GM12878 (cell line): ENCODE results near the gene COQ2. TPM values are rescaled to one million over a fixed set of nuclear protein-coding genes. Genes with fewer than 3 reads are reported as not detected.
A peak's percentile ranks its signal among the peaks of the same experiment; 100 is the strongest.

ENCODE experiments used
- ATAC-seq: fragments of 200-7000 bp; cut with Tn5 transposase; 3 replicates; pipeline ENCODE4 v1.9.1; 2020; ENCODE audit warnings: mild to moderate bottlenecking, moderate library complexity
- BruUV-seq: library from RNA; stranded (reverse); fragments of 400-500 nt; replicated peaks from 2 replicates; lab custom pipeline; 2021; lab: Mats Ljungman, UMichigan
- CTCF ChIA-PET: fragments of 300-600 bp; sonication (Branson Sonifier 250); formaldehyde crosslinking; extraction: SDS; loops from one replicate; lab custom pipeline; 2021; ENCODE audit warnings: inconsistent platforms; lab: Yijun Ruan, JAX
- POLR2A ChIA-PET: fragments of 350-600 bp; formaldehyde crosslinking; extraction: SDS; loops from one replicate; lab custom pipeline; 2021; ENCODE audit warnings: inconsistent platforms; lab: Charles Lee
- RAD21 ChIA-PET: fragments of 300-600 bp; sonication (Branson Sonifier 250); formaldehyde crosslinking; loops from one replicate; lab custom pipeline; 2023; ENCODE audit warnings: antibody characterized with exemption; ENCODE audit not compliant: unreplicated experiment; lab: Charles Lee
- SMC1A ChIA-PET: fragments of 300-600 bp; sonication (Branson Sonifier 250); formaldehyde crosslinking; loops from one replicate; lab custom pipeline; 2023; ENCODE audit not compliant: unreplicated experiment, uncharacterized antibody; lab: Charles Lee
- DNase-seq: peaks from one replicate; pipeline ENCODE4 v3.0.0-alpha.2; 2011; ENCODE audit warnings: low read depth, low spot score
- FAIRE-seq: peaks from 3 replicates; lab custom pipeline; 2011; peaks lifted over from hg19 to GRCh38; lab: Jason Lieb, UNC
- H2AFZ ChIP-seq: 2 replicates; pipeline ENCODE4 v1.6.0; 2011; ENCODE audit warnings: low read depth, low read length, control low read depth; ENCODE audit not compliant: control insufficient read depth
- H3K27ac ChIP-seq: 2 replicates; pipeline ENCODE4 v1.5.1; 2011; ENCODE audit warnings: control low read depth; ENCODE audit not compliant: control insufficient read depth, insufficient read depth
- H3K27me3 ChIP-seq, 2 experiments: replicated peaks in 1 of 2; 2 replicates each; pipeline versions ENCODE4 v1.6.0 to v1.6.1; 2011; ENCODE audit warnings: low read length in 1 of 2; ENCODE audit not compliant: control insufficient read depth in 2 of 2, insufficient read depth in 2 of 2
- H3K36me3 ChIP-seq, 2 experiments: 2 replicates each; pipeline ENCODE4 v1.5.1; 2011; ENCODE audit warnings: low read length in 1 of 2; ENCODE audit not compliant: control insufficient read depth in 2 of 2, insufficient read depth in 2 of 2
- H3K4me1 ChIP-seq: 2 replicates; pipeline ENCODE4 v1.6.1; 2011; ENCODE audit warnings: mild to moderate bottlenecking, low read length, moderate library complexity, mixed read lengths; ENCODE audit not compliant: control insufficient read depth, insufficient read depth
- H3K4me2 ChIP-seq: 2 replicates; pipeline ENCODE4 v1.6.0; 2011; ENCODE audit warnings: control low read depth; ENCODE audit not compliant: control insufficient read depth, insufficient read depth
- H3K4me3 ChIP-seq: fragments of 200-600 bp; sonication (generic); 2 replicates; pipeline ENCODE4 v1.5.1; 2016
- H3K79me2 ChIP-seq: 2 replicates; pipeline ENCODE4 v1.6.0; 2011; ENCODE audit warnings: low read length; ENCODE audit not compliant: control insufficient read depth, insufficient read depth
- H3K9ac ChIP-seq: 2 replicates; pipeline ENCODE4 v1.8.0; 2011; ENCODE audit warnings: low read length, control low read depth, mixed read lengths; ENCODE audit not compliant: control insufficient read depth, insufficient read depth
- H3K9me3 ChIP-seq: replicated peaks from 3 replicates; pipeline ENCODE4 v1.5.1; 2011; ENCODE audit warnings: mild to moderate bottlenecking, low read length; ENCODE audit not compliant: control insufficient read depth, insufficient read depth
- H4K20me1 ChIP-seq: 2 replicates; pipeline ENCODE4 v1.6.0; 2011; ENCODE audit not compliant: control insufficient read depth, insufficient read depth
- ASH2L ChIP-seq: fragments of 300-600, 200-600 bp; sonication (generic); IDR thresholded peaks from 2 replicates; pipeline ENCODE4 v1.6.1; 2017; ENCODE audit warnings: low read depth, mild to moderate bottlenecking, borderline replicate concordance
- BCL11A ChIP-seq: IDR thresholded peaks from 2 replicates; pipeline ENCODE4 v1.6.1; 2011; ENCODE audit warnings: low read depth, low read length
- CBX3 ChIP-seq: fragments of 200-600 bp; sonication (generic); IDR thresholded peaks from 2 replicates; pipeline ENCODE4 v1.6.1; 2016; ENCODE audit warnings: low read depth, borderline replicate concordance
- CREB1 ChIP-seq: IDR thresholded peaks from 2 replicates; pipeline ENCODE4 v1.6.1; 2012; ENCODE audit warnings: low read depth, mild to moderate bottlenecking, inconsistent platforms
- HCFC1 ChIP-seq: fragments of 150-350 bp; IDR thresholded peaks from 2 replicates; pipeline ENCODE4 v1.6.1; 2014; ENCODE audit warnings: low read length
- IKZF2 ChIP-seq, 2 experiments: fragments of 450-650 bp; IDR thresholded peaks; 2 replicates each; pipeline ENCODE4 v1.6.1; 2017; ENCODE audit warnings: mild to moderate bottlenecking in 2 of 2, moderate library complexity in 2 of 2
- MEF2A ChIP-seq: IDR thresholded peaks from 2 replicates; pipeline ENCODE4 v1.6.1; 2011; ENCODE audit warnings: low read depth, mild to moderate bottlenecking, low read length, moderate library complexity; ENCODE audit not compliant: insufficient read depth
- RUNX3 ChIP-seq: IDR thresholded peaks from 2 replicates; pipeline ENCODE4 v1.6.1; 2012; ENCODE audit warnings: low read length, inconsistent platforms
- TBL1XR1 ChIP-seq: IDR thresholded peaks from 2 replicates; pipeline ENCODE4 v1.6.1; 2012; ENCODE audit warnings: low read depth, low read length, improper control_type of control experiment
- TCF12 ChIP-seq: IDR thresholded peaks from 2 replicates; pipeline ENCODE4 v1.6.1; 2011; ENCODE audit warnings: low read depth, mild to moderate bottlenecking, low read length
- WRNIP1 ChIP-seq: IDR thresholded peaks from 2 replicates; pipeline ENCODE4 v1.6.1; 2011; ENCODE audit warnings: low read depth, low read length, improper control_type of control experiment, borderline replicate concordance
- ZBED1 ChIP-seq: IDR thresholded peaks from 2 replicates; pipeline ENCODE4 v1.6.1; 2016; ENCODE audit warnings: borderline replicate concordance
- ZNF384 ChIP-seq: IDR thresholded peaks from 2 replicates; pipeline ENCODE4 v1.6.1; 2012; ENCODE audit warnings: low read depth, mild to moderate bottlenecking, low read length, improper control_type of control experiment, borderline replicate concordance
- ZNF592 ChIP-seq: fragments of 450-650 bp; IDR thresholded peaks from 2 replicates; pipeline ENCODE4 v1.6.1; 2017; ENCODE audit warnings: mild to moderate bottlenecking, moderate library complexity
- ZSCAN29 ChIP-seq: fragments of 450-650 bp; IDR thresholded peaks from 2 replicates; pipeline ENCODE4 v1.6.1; 2017; ENCODE audit warnings: mild to moderate bottlenecking, moderate library complexity
- ZZZ3 ChIP-seq: IDR thresholded peaks from 2 replicates; pipeline ENCODE4 v1.6.1; 2011; ENCODE audit warnings: low read depth; ENCODE audit not compliant: control insufficient read depth, insufficient read length
- WGBS: methylation state at CpG from one replicate; pipeline ENCODE4 v1.1.6; 2016; ENCODE audit warnings: low lambda C conversion rate; ENCODE audit not compliant: insufficient replicate concordance, insufficient coverage; ENCODE audit errors: missing lambda C conversion rate; 5-methylcytosine and 5-hydroxymethylcytosine counted together
- in situ Hi-C: fragments of 300-500 bp; cut with MboI; formaldehyde crosslinking; loops from 9 replicates; pipeline ENCODE4 v1.14.3; 2018; ENCODE audit warnings: mixed read lengths
- intact Hi-C: fragments of 100-400 bp; cut with micrococcal nuclease; formaldehyde crosslinking; loops from one replicate; pipeline ENCODE4 v1.14.2; 2022; ENCODE audit not compliant: unreplicated experiment
- polyA plus RNA-seq, 11 experiments: library from polyadenylated mRNA; depleted of rRNA in 4 of 11; unstranded in 6 of 11; stranded (reverse) in 5 of 11; fragments of >200 nt; fragmentation: Nextera tagmentation in 4 of 11; fragmentation: Illumina TruSeq in 1 of 11; extraction: Ambion mirVana in 4 of 11; extraction: Trizol in 1 of 11; gene quantifications; 1 replicate in 1 of 11; 2 replicates in 10 of 11; pipeline versions ENCODE4 v1.2.1 to v1.2.3, GENCODE V29; 2011 to 2016; ENCODE audit warnings: inconsistent platforms in 2 of 11, missing spikeins in 2 of 11, low read depth in 1 of 11
- total RNA-seq, 4 experiments: library from RNA; depleted of rRNA in 3 of 4; stranded (reverse); fragments of >200 nt in 3 of 4; fragmentation: Illumina TruSeq in 1 of 4; extraction: Trizol in 1 of 4; gene quantifications; 2 replicates each; pipeline versions ENCODE4 v1.2.1 to v1.2.3, GENCODE V29; 2013 to 2021
- TF ChIP-seq, protein P1 (sequence below): fragments of 450-650 bp; IDR thresholded peaks from 2 replicates; pipeline ENCODE4 v1.6.1; 2016; ENCODE audit warnings: mild to moderate bottlenecking, moderate library complexity, borderline replicate concordance

The COQ2 gene
- total and polyA plus RNA-seq, 10 of the 15 experiments (the other 5 are each of a cell fraction or from before 2014, with no cell fraction given), result 5.0 to 46.7 (median 19.1) TPM

DNA sequence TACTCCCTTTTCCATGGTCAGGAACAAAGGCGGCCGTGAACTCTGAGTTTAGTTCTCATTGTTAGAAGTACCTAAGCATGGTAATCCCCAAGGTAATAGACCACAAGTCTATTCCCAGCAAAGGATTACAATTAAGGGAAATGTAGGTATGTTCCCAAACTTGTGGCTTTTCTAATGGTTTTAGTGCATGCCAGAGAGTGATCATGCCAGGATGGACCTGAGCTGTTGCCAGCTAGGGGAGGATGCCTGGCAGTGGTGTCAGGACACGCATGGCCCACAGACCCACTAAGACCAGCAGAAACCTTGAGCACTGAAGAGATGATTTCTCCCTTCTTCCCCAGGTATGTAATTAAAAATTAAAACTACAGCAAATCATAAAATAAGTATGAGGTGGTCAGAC is 60.8 kb downstream of the COQ2 start:
- intact Hi-C loops (no loop called here), in situ Hi-C loops (no loop called here)
- Histone ChIP-seq H3K27me3 (no peaks in the 10 kb centered on the region), H3K4me3 (no peak overlapping the region), H3K9me3 (no peaks in the 10 kb centered on the region; the same call in 2 of the 3 replicates), H3K27ac (peak overlapping the region; percentile 5; the same call in 1 of the 2 replicates), H2AFZ (no peak overlapping the region), H3K4me2 (no peak overlapping the region), H3K4me1 (peaks cover 49% of the 10 kb centered on the region), H4K20me1 (no peaks in the 10 kb centered on the region), H3K79me2 (no peaks in the 10 kb centered on the region; the same call in 1 of the 2 replicates), H3K36me3 (no peaks in the 10 kb centered on the region), H3K9ac (no peak overlapping the region)
- FAIRE-seq, result no peak
- 98% methylated on average over 3 of the region's 3 CpGs for WGBS
- ChIA-PET CTCF (interaction anchor here (0.9 to 4.8 kb wide), 5 partner anchors 12 to 149 kb away, joined by 3 to 33 read pairs (median 7); no protein-coding TSS in a partner anchor), SMC1A (interaction anchor here (0.8 to 10.4 kb wide), 11 partner anchors 12 to 150 kb away, joined by 3 to 183 read pairs (median 5); partner anchors contain the start of gene PLAC8), POLR2A (interaction anchor here (0.5 to 6.8 kb wide), 6 partner anchors 11 to 112 kb away, joined by 3 to 77 read pairs (median 4); partner anchors contain the start of gene PLAC8), RAD21 (interaction anchor here (0.7 to 2.4 kb wide), 9 partner anchors 12 to 150 kb away, joined by 3 to 6 read pairs (median 4); no protein-coding TSS in a partner anchor)
- TF ChIP-seq ZZZ3 (no peak), CREB1 (no peak), IKZF2 (IDR thresholded peaks at IDR 0.05) (no peak), ZSCAN29 (no peak), TCF12 (no peak), CBX3 (no peak), TBL1XR1 (no peak), RUNX3 (no peak), ZNF592 (no peak), BCL11A (no peak), ZBED1 (no peak), WRNIP1 (no peak), ASH2L (no peak), ZNF384 (no peak), HCFC1 (no peak), MEF2A (no peak)
- TF ChIP-seq, protein P1, sequence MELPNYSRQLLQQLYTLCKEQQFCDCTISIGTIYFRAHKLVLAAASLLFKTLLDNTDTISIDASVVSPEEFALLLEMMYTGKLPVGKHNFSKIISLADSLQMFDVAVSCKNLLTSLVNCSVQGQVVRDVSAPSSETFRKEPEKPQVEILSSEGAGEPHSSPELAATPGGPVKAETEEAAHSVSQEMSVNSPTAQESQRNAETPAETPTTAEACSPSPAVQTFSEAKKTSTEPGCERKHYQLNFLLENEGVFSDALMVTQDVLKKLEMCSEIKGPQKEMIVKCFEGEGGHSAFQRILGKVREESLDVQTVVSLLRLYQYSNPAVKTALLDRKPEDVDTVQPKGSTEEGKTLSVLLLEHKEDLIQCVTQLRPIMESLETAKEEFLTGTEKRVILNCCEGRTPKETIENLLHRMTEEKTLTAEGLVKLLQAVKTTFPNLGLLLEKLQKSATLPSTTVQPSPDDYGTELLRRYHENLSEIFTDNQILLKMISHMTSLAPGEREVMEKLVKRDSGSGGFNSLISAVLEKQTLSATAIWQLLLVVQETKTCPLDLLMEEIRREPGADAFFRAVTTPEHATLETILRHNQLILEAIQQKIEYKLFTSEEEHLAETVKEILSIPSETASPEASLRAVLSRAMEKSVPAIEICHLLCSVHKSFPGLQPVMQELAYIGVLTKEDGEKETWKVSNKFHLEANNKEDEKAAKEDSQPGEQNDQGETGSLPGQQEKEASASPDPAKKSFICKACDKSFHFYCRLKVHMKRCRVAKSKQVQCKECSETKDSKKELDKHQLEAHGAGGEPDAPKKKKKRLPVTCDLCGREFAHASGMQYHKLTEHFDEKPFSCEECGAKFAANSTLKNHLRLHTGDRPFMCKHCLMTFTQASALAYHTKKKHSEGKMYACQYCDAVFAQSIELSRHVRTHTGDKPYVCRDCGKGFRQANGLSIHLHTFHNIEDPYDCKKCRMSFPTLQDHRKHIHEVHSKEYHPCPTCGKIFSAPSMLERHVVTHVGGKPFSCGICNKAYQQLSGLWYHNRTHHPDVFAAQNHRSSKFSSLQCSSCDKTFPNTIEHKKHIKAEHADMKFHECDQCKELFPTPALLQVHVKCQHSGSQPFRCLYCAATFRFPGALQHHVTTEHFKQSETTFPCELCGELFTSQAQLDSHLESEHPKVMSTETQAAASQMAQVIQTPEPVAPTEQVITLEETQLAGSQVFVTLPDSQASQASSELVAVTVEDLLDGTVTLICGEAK, result no peak
- no peak for DNase-seq
- ATAC-seq, result no peak
- BruUV-seq, result no TSS peak
